Naive thymus-derived CD8-positive, alpha-beta T cell (primary cell): ENCODE results near the gene ALKAL2. TPM values are rescaled to one million over a fixed set of nuclear protein-coding genes. Genes with fewer than 3 reads are reported as not detected.
A peak's percentile ranks its signal among the peaks of the same experiment; 100 is the strongest.

ENCODE experiments used
- ATAC-seq, 2 donors: fragments of 150-1000 bp; cut with Tn5 transposase in 1 of 2; sonication (Bioruptor Pico), chemical (Tn5 transposase) in 1 of 2; 1 replicate in 1 of 2; 2 replicates in 1 of 2; pipeline ENCODE4 v1.10.0; 2021; ENCODE audit warnings: mild to moderate bottlenecking in 2 of 2, moderate library complexity in 2 of 2
- POLR2A ChIA-PET: fragments of 350-600 bp; sonication (Branson Sonifier 250); formaldehyde crosslinking; loops from one replicate; lab custom pipeline; 2021; ENCODE audit warnings: antibody characterized with exemption; lab: Charles Lee
- DNase-seq, 10 donors: peaks; one replicate each; pipeline versions ENCODE4 v3.0.0 to v3.0.0-alpha.2; 2020 to 2022
- H3K27ac Mint-ChIP-seq, 10 donors: one replicate each; pipeline ENCODE4 v1.8.0; 2020 to 2022; ENCODE audit warnings: mild to moderate bottlenecking in 10 of 10, mixed read lengths in 10 of 10, moderate library complexity in 4 of 10, inconsistent platforms in 1 of 10
- H3K27me3 Mint-ChIP-seq, 5 donors: one replicate each; pipeline ENCODE4 v1.8.0; 2021 to 2022; ENCODE audit warnings: mixed read lengths in 5 of 5
- H3K36me3 Mint-ChIP-seq, 3 donors: one replicate each; pipeline ENCODE4 v1.8.0; 2020 to 2022; ENCODE audit warnings: mixed read lengths in 3 of 3, mild to moderate bottlenecking in 2 of 3, inconsistent platforms in 1 of 3
- H3K4me1 Mint-ChIP-seq, 4 donors: one replicate each; pipeline ENCODE4 v1.8.0; 2021 to 2022; ENCODE audit warnings: mixed read lengths in 4 of 4
- H3K4me3 Mint-ChIP-seq, 10 donors: one replicate each; pipeline ENCODE4 v1.8.0; 2020 to 2022; ENCODE audit warnings: mild to moderate bottlenecking in 10 of 10, mixed read lengths in 10 of 10, moderate library complexity in 6 of 10, inconsistent platforms in 1 of 10
- H3K9me3 Mint-ChIP-seq, 9 donors: one replicate each; pipeline ENCODE4 v1.8.0; 2020 to 2022; ENCODE audit warnings: mixed read lengths in 9 of 9, mild to moderate bottlenecking in 3 of 9, inconsistent platforms in 1 of 9, moderate library complexity in 1 of 9
- polyA plus RNA-seq, 3 donors: library from polyadenylated mRNA; unstranded; fragments of 300-500 nt; fragmentation: Illumina TruSeq; gene quantifications; one replicate each; pipeline ENCODE4 v1.2.3, GENCODE V29; 2021
- total RNA-seq, 8 experiments: library from RNA in 2 of 8; stranded (reverse) in 2 of 8; gene quantifications; one replicate each; pipeline ENCODE4 v1.2.3 and lab custom pipeline; 2021 to 2026

The ALKAL2 gene
- total and polyA plus RNA-seq, 5 experiments from 2014 or later: 0.24 to 0.54 TPM; not detected in 3

- POLR2A ChIA-PET: interaction anchor here (1.3 to 3.2 kb wide), 3 partner anchors 9 to 165 kb away, joined by 3 to 15 read pairs (median 4); no protein-coding TSS in a partner anchor
- Mint-ChIP-seq H3K9me3 (peaks cover 0 to 3% (median 0%) of the 10 kb centered on the region in 9 donors), H3K27me3 (peaks cover 0 to 1% (median 0%) of the 10 kb centered on the region in 5 donors), H3K4me3 (peak within 1 kb of the TSS; percentile 91 to 97 (median 93)), H3K36me3 (peaks cover 0 to 18% (median 15%) of the 10 kb centered on the region in 3 donors), H3K27ac (peak within 1 kb of the TSS; percentile 86 to 98 (median 98)), H3K4me1 (peaks cover 22 to 58% (median 50%) of the 10 kb centered on the region in 4 donors)
- ATAC-seq: peak; percentile 77 to 79
- peak; percentile 91 to 99 (median 96) for DNase-seq
Observed at GRCh38 chr2:264493-265468, 23.1 kb downstream of the ALKAL2 start, which contains the start of gene ACP1. Gene ACP1 (plus strand): TSS chr2:264947. CDS start chr2:264965, 18 bp downstream.

DNA sequence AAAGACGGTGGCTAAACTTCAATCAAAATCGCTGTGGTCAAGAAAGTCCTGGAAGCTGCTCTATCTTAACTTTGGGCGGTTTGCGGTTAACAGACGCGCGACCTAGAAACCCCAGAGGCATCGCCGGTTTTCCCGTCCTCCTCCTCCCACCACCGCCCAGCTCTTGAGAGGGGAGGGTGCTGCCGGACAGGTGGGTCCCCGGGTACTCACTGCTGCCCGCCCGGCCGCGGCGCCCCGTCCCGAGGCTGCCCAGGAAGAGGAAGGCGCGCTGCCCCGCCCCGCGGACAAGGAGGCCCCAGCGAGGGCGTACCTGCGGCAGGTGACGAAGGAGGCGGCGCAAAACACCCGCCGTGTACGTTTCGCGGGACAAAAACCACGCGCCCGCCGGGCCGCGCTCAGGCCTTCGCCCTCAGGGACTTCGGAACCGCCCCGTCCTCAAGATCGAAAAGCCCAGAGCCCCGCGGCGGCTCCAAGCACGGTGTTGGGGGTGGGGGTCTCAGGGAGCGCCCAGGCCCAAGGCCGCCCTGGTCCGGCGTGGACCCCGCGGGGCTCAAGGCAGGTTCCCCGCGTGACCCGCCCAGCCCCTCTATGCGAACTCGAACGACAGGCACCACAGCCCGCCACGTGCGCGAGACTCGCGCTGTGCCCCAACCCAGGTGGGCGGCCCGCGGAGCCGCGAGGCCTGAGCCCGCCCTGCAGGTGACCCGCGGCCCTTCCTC lies 24.0 kb downstream of the ALKAL2 start, which contains the start of gene SH3YL1:
TSS of gene SH3YL1 (minus strand) at position 259 of the 719 bp plus-strand sequence. CDS start at position 211, 48 bp downstream.
- H3K4me1 Mint-ChIP-seq: peaks cover 19 to 50% (median 43%) of the 10 kb centered on the region in 4 donors
- H3K36me3 Mint-ChIP-seq: peaks cover 5 to 20% (median 19%) of the 10 kb centered on the region in 3 donors
- H3K9me3 Mint-ChIP-seq: peaks cover 0 to 5% (median 1%) of the 10 kb centered on the region in 9 donors
- H3K27ac Mint-ChIP-seq: peak within 1 kb of the TSS; percentile 86 to 98 (median 98)
- DNase-seq: peak; percentile 40 to 86 (median 65)
- ATAC-seq: peak; percentile 33 to 45
- H3K27me3 Mint-ChIP-seq: peaks cover 0 to 1% (median 0%) of the 10 kb centered on the region in 5 donors
- H3K4me3 Mint-ChIP-seq: peak within 1 kb of the TSS; percentile 91 to 97 (median 93)
- POLR2A ChIA-PET: interaction anchor here (1.1 to 3.2 kb wide), 5 partner anchors 10 to 166 kb away, joined by 3 to 15 read pairs (median 4); no protein-coding TSS in a partner anchor

DNA sequence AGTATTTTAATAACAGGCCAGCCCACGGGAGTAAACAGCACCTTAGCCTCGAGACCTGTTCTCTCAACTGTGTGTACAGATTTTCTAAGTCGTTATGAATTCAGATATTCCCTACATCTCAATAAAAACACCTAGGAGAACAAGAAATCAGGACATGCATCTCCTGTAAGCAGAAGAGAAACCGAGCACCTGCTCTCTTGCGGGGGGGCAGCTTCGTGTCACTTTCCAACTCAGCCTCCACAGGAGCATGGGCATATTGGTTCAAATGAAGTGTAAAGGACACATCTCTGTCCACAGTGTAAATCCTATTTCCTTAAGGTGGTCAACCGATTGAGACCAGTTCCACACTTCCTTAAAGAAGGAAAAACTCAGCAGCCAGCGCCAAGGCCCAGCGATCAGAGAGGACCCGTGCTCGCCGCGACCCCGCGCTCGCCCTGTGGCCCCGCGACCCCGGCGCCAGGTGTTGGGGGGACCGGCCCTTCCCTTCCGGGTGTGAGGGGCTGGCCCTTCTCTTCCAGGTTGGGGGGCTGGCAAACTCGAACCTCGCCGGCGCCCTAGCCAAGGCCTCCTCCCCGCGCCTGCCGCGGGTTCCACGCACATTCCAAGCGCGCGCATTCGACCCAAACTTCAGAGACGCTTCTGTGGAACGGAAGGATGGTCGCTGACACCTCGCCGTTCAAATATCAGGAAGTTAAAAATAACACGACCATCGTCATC lies 24.7 kb downstream of the ALKAL2 start:
- peaks cover 15 to 44% (median 36%) of the 10 kb centered on the region in 4 donors for H3K4me1 Mint-ChIP-seq
- peaks cover 0 to 1% (median 0%) of the 10 kb centered on the region in 5 donors for H3K27me3 Mint-ChIP-seq
- peak overlapping the region; percentile 75 to 97 (median 92) for H3K4me3 Mint-ChIP-seq
- POLR2A ChIA-PET: interaction anchor here (1.1 to 3.2 kb wide), 5 partner anchors 11 to 167 kb away, joined by 3 to 15 read pairs (median 4); no protein-coding TSS in a partner anchor
- peaks cover 13 to 26% (median 24%) of the 10 kb centered on the region in 3 donors for H3K36me3 Mint-ChIP-seq
- peak overlapping the region; percentile 25 to 98 (median 91) for H3K27ac Mint-ChIP-seq
- peaks cover 0 to 11% (median 8%) of the 10 kb centered on the region in 9 donors for H3K9me3 Mint-ChIP-seq
- ATAC-seq (no peak), DNase-seq (peak in 1 of 10 donors; percentile 12)

- Mint-ChIP-seq H3K27ac (peak overlapping the region in 8 of 10 donors; percentile 16 to 98 (median 75)), H3K4me1 (peaks cover 7 to 35% (median 26%) of the 10 kb centered on the region in 4 donors), H3K27me3 (peaks cover 0 to 1% (median 0%) of the 10 kb centered on the region in 5 donors), H3K9me3 (peaks cover 0 to 19% (median 10%) of the 10 kb centered on the region in 9 donors), H3K36me3 (peaks cover 14 to 30% (median 17%) of the 10 kb centered on the region in 3 donors), H3K4me3 (peak overlapping the region in 8 of 10 donors; percentile 9 to 75 (median 52))
- POLR2A ChIA-PET: no interaction called here
- ATAC-seq (no peak), DNase-seq (no peak)
Observed at GRCh38 chr2:262117-262516, 25.8 kb downstream of the ALKAL2 start.

- Mint-ChIP-seq H3K27ac (no peak overlapping the region), H3K4me1 (peaks cover 4 to 22% (median 15%) of the 10 kb centered on the region in 4 donors), H3K9me3 (peaks cover 0 to 20% (median 10%) of the 10 kb centered on the region in 9 donors), H3K27me3 (peaks cover 0 to 1% (median 0%) of the 10 kb centered on the region in 5 donors), H3K36me3 (peaks cover 10 to 30% (median 17%) of the 10 kb centered on the region in 3 donors), H3K4me3 (no peak overlapping the region)
- ATAC-seq (no peak), DNase-seq (no peak)
- POLR2A ChIA-PET: no interaction called here
Observed at GRCh38 chr2:260507-261161, 27.3 kb downstream of the ALKAL2 start.

DNA sequence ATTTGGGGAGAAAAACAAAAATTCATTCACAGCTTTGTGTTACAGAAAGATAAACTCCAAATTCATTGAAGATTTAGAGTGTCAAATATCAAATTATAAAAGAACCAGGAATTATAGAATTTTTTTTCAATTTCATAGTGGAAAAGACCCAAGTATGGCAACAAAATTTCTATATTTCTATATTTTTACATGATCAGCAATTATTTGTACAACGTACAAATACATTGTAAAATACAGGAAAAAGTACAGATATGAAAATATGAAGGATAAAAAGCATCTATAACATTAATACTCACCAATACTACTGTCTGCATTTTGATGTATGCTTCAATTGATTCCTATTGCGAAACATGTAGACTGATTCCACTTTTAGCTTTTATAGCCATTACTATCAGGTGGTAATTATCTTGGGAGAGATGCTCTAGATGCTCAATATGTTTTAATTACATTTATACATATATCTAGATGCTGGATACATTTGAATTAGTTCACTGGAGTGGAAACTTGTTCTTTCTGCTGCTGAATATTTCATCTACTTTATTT lies 28.0 kb downstream of the ALKAL2 start:
- H3K27ac Mint-ChIP-seq: no peak overlapping the region
- ATAC-seq (no peak), DNase-seq (no peak)
- no peak overlapping the region for H3K4me3 Mint-ChIP-seq
- H3K36me3 Mint-ChIP-seq: peaks cover 10 to 30% (median 17%) of the 10 kb centered on the region in 3 donors
- H3K27me3 Mint-ChIP-seq: peaks cover 0 to 1% (median 0%) of the 10 kb centered on the region in 5 donors
- peaks cover 0 to 20% (median 10%) of the 10 kb centered on the region in 9 donors for H3K9me3 Mint-ChIP-seq
- peaks cover 4 to 15% (median 11%) of the 10 kb centered on the region in 4 donors for H3K4me1 Mint-ChIP-seq
- POLR2A ChIA-PET: no interaction called here

GRCh38 chr2:258933-259332 lies 29.0 kb downstream of the ALKAL2 start:
- peaks cover 1 to 15% (median 9%) of the 10 kb centered on the region in 4 donors for H3K4me1 Mint-ChIP-seq
- POLR2A ChIA-PET: no interaction called here
- ATAC-seq (no peak), DNase-seq (no peak)
- H3K27ac Mint-ChIP-seq: no peak overlapping the region
- H3K27me3 Mint-ChIP-seq: no peaks in the 10 kb centered on the region
- peaks cover 10 to 30% (median 17%) of the 10 kb centered on the region in 3 donors for H3K36me3 Mint-ChIP-seq
- peaks cover 0 to 20% (median 10%) of the 10 kb centered on the region in 9 donors for H3K9me3 Mint-ChIP-seq
- H3K4me3 Mint-ChIP-seq: no peak overlapping the region

GRCh38 chr2:257842-258241 lies 30.0 kb downstream of the ALKAL2 start:
- POLR2A ChIA-PET: no interaction called here
- peaks cover 10 to 30% (median 17%) of the 10 kb centered on the region in 3 donors for H3K36me3 Mint-ChIP-seq
- DNase-seq: no peak
- no peak overlapping the region for H3K27ac Mint-ChIP-seq
- ATAC-seq: no peak
- H3K4me3 Mint-ChIP-seq: no peak overlapping the region
- no peaks in the 10 kb centered on the region for H3K27me3 Mint-ChIP-seq
- peaks cover 1 to 9% (median 4%) of the 10 kb centered on the region in 4 donors for H3K4me1 Mint-ChIP-seq
- peaks cover 0 to 20% (median 10%) of the 10 kb centered on the region in 9 donors for H3K9me3 Mint-ChIP-seq

GRCh38 chr2:257429-257828 lies 30.5 kb downstream of the ALKAL2 start:
- ATAC-seq (no peak), DNase-seq (no peak)
- POLR2A ChIA-PET: no interaction called here
- H3K27ac Mint-ChIP-seq: no peak overlapping the region
- no peak overlapping the region for H3K4me3 Mint-ChIP-seq
- H3K9me3 Mint-ChIP-seq: peaks cover 0 to 20% (median 10%) of the 10 kb centered on the region in 9 donors
- H3K27me3 Mint-ChIP-seq: no peaks in the 10 kb centered on the region
- peaks cover 10 to 34% (median 17%) of the 10 kb centered on the region in 3 donors for H3K36me3 Mint-ChIP-seq
- H3K4me1 Mint-ChIP-seq: peaks cover 0 to 5% (median 3%) of the 10 kb centered on the region in 4 donors

DNA sequence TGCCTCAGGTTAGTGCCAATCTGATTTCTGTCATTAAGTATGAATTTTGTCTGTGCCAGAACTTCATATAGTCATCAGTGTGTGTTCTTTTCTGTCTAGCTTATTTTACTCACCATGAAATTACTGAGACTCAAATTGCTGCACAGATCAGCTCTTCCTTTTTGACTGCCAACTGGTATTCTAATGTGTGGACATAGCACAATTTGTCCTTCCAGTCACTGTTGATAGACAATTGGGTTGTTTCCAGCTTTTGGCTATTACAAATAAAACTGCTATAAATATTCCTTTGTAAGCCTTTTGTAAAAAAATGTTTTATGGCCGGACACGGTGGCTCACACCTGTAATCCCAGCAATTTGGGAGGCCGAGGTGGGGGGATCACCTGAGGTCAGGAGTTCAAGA lies 31.8 kb downstream of the ALKAL2 start:
- peaks cover 0 to 5% (median 0%) of the 10 kb centered on the region in 4 donors for H3K4me1 Mint-ChIP-seq
- peaks cover 16 to 34% (median 22%) of the 10 kb centered on the region in 3 donors for H3K36me3 Mint-ChIP-seq
- H3K4me3 Mint-ChIP-seq: no peak overlapping the region
- peaks cover 0 to 20% (median 10%) of the 10 kb centered on the region in 9 donors for H3K9me3 Mint-ChIP-seq
- ATAC-seq (no peak), DNase-seq (no peak)
- no peaks in the 10 kb centered on the region for H3K27me3 Mint-ChIP-seq
- peak overlapping the region in 1 of 10 donors; percentile 11 for H3K27ac Mint-ChIP-seq
- POLR2A ChIA-PET: no interaction called here
